ENCODE data around the gene MYO1C. TPM values are rescaled to one million over a fixed set of nuclear protein-coding genes. Genes with fewer than 3 reads are reported as not detected.

Gene MYO1C
- total and polyA plus RNA-seq, 9 of the 15 experiments (the other 6 are each of a cell fraction or from before 2014, with no cell fraction given), result 0.46 to 32.5 (median 11.6) TPM

DNA sequence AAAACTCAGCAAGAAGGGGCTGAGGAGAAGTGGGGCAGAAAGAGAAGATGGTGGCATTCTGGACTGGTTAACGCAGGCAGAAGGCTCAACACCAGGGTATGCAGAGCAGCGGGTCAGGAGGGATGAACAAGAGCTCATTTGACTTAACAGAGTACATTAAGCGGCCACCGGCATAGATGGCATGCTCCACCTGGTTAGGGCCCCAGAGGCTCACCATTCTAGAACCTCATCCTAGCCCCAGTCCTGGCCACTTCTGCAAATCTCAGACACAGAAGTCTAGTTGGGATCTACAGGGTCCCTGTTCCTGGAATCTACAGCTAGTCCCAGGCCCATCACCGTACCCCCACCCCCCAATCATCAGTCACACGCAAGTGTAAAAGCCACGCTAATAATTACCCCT is 1.7 kb upstream of the MYO1C start:
- no peak overlapping the region for H3K4me2 ChIP-seq (ENCODE audit: insufficient read depth, low read length)
- H3K4me3 ChIP-seq, result no peak overlapping the region
- H3K9me1 ChIP-seq (ENCODE audit: control insufficient read depth, insufficient read depth, low read length), result no peaks in the 10 kb centered on the region
- 82% methylated on average over 6 of the region's 7 CpGs for WGBS (ENCODE audit: insufficient coverage, low coverage, missing lambda C conversion rate)
- no peaks in the 10 kb centered on the region for H3K36me3 ChIP-seq (ENCODE audit: control insufficient read depth, insufficient read depth, low read length)
- no peaks in the 10 kb centered on the region for H3K27me3 ChIP-seq (ENCODE audit: control insufficient read depth in 2 of 2, insufficient read depth in 2 of 2, low read length in 2 of 2)
- FAIRE-seq (no peak), ATAC-seq (no peak), DNase-seq (ENCODE audit: extremely low read depth in 1 of 4, low spot score in 3 of 4) (no peak)
- in situ Hi-C loops (cut with MboI) (no loop called here), intact Hi-C loops (cut with micrococcal nuclease) (no loop called here)
- peaks cover 3 to 45% of the 10 kb centered on the region in 2 experiments; a peak in 4 of 5 replicates for H3K4me1 ChIP-seq (replicated peaks in 1 of 2; ENCODE audit: control insufficient read depth in 2 of 2, insufficient read depth in 2 of 2, low read length in 2 of 2)
- no TSS peak for BruUV-seq (replicated peaks)
- ChIA-PET POLR2A (interaction anchor here (0.9 kb wide), 1 partner anchor 21 kb away, joined by 3 read pairs; no protein-coding TSS in a partner anchor), CTCF (ENCODE audit: low intra/inter-chr PET ratio) (no interaction called here)
- TF ChIP-seq FOXK2 (conservative IDR thresholded peaks at IDR 0.05 in 1 of 2, IDR thresholded peaks at IDR 0.05 in 1 of 2; ENCODE audit: low read depth in 2 of 2) (no peak), SETDB1 (IDR thresholded peaks at IDR 0.05; ENCODE audit: low read length) (no peak), FUS (optimal IDR thresholded peaks at IDR 0.05; ENCODE audit: low read depth, low read length) (no peak), SMAD4 (CRISPR knock-in tag; conservative IDR thresholded peaks at IDR 0.05) (no peak), PTRF (tag; IDR thresholded peaks at IDR 0.05) (no peak), IRF2 (CRISPR knock-in tag; IDR thresholded peaks at IDR 0.05) (no peak), ZNF274 (IDR thresholded peaks at IDR 0.05; ENCODE audit: borderline replicate concordance, low read depth, low read length) (no peak), ZNF212 (CRISPR knock-in tag; IDR thresholded peaks at IDR 0.05) (no peak), MCM5 (IDR thresholded peaks at IDR 0.05; ENCODE audit: low read depth) (no peak), CREM (IDR thresholded peaks at IDR 0.05; ENCODE audit: low read depth) (no peak), ZBTB17 (CRISPR knock-in tag; IDR thresholded peaks at IDR 0.05) (no peak), ZNF197 (CRISPR knock-in tag; IDR thresholded peaks at IDR 0.05; ENCODE audit: low read depth) (no peak)
- TF ChIP-seq, protein P1, sequence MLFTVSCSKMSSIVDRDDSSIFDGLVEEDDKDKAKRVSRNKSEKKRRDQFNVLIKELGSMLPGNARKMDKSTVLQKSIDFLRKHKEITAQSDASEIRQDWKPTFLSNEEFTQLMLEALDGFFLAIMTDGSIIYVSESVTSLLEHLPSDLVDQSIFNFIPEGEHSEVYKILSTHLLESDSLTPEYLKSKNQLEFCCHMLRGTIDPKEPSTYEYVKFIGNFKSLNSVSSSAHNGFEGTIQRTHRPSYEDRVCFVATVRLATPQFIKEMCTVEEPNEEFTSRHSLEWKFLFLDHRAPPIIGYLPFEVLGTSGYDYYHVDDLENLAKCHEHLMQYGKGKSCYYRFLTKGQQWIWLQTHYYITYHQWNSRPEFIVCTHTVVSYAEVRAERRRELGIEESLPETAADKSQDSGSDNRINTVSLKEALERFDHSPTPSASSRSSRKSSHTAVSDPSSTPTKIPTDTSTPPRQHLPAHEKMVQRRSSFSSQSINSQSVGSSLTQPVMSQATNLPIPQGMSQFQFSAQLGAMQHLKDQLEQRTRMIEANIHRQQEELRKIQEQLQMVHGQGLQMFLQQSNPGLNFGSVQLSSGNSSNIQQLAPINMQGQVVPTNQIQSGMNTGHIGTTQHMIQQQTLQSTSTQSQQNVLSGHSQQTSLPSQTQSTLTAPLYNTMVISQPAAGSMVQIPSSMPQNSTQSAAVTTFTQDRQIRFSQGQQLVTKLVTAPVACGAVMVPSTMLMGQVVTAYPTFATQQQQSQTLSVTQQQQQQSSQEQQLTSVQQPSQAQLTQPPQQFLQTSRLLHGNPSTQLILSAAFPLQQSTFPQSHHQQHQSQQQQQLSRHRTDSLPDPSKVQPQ (CRISPR knock-in tag; IDR thresholded peaks at IDR 0.05; ENCODE audit: borderline replicate concordance), result no peak
- TF ChIP-seq, protein P2, sequence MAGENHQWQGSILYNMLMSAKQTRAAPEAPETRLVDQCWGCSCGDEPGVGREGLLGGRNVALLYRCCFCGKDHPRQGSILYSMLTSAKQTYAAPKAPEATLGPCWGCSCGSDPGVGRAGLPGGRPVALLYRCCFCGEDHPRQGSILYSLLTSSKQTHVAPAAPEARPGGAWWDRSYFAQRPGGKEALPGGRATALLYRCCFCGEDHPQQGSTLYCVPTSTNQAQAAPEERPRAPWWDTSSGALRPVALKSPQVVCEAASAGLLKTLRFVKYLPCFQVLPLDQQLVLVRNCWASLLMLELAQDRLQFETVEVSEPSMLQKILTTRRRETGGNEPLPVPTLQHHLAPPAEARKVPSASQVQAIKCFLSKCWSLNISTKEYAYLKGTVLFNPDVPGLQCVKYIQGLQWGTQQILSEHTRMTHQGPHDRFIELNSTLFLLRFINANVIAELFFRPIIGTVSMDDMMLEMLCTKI (IDR thresholded peaks at IDR 0.05; ENCODE audit: partially characterized antibody), result no peak
- no peak overlapping the region for H3K27ac ChIP-seq (ENCODE audit: extremely low read depth, low read depth, low read length)
- H2AFZ ChIP-seq (ENCODE audit: low read depth, low read length), result no peak overlapping the region
- peaks cover 8% of the 10 kb centered on the region for H3K79me2 ChIP-seq (ENCODE audit: control insufficient read depth, insufficient read depth, low read length)
- no peaks in the 10 kb centered on the region for H4K20me1 ChIP-seq (replicated peaks; ENCODE audit: control insufficient read depth, insufficient read depth, low read length)
- H3K9me3 ChIP-seq (replicated peaks; ENCODE audit: control insufficient read depth, insufficient read depth, low read depth, low read length), result no peaks in the 10 kb centered on the region
- H3K9ac ChIP-seq (ENCODE audit: insufficient read depth in 1 of 2, low read depth in 2 of 2, low read length in 2 of 2), result no peak overlapping the region
